GM19468 (cell line): ENCODE results near the gene MRPS25.
"Not testable (repeated sequence)": the region's sequence is repeated elsewhere in the genome, so short reads cannot be mapped to it uniquely, and the experiment has no call there.

Experiments
- ATAC-seq: cut with Tn5 transposase; IDR thresholded peaks from one replicate; pipeline ENCODE4 v1.9.1; 2021; ENCODE audit warnings: mild to moderate bottlenecking, moderate library complexity, moderate number of reproducible peaks; ENCODE audit not compliant: unreplicated experiment; ENCODE audit errors: extremely low read depth

MRPS25 gene

GRCh38 chr3:15049584-15049983 is 15.5 kb downstream of the MRPS25 start:
- ATAC-seq, result no peak

GRCh38 chr3:15045667-15046066 is 19.4 kb downstream of the MRPS25 start:
- ATAC-seq, result no peak

- ATAC-seq, result no peak
These were observed 20.8 kb downstream of the MRPS25 start for GRCh38 chr3:15044326-15044725.

GRCh38 chr3:15043408-15044171 is 21.5 kb downstream of the MRPS25 start:
- ATAC-seq, result no peak

- no peak for ATAC-seq
These were observed 22.2 kb downstream of the MRPS25 start for GRCh38 chr3:15042936-15043335.

GRCh38 chr3:15041950-15042349 is 23.2 kb downstream of the MRPS25 start:
- no peak for ATAC-seq

GRCh38 chr3:15040844-15041243 is 24.3 kb downstream of the MRPS25 start:
- ATAC-seq, result no peak

GRCh38 chr3:15038306-15038705 is 26.8 kb downstream of the MRPS25 start:
- ATAC-seq, result no peak

GRCh38 chr3:15033103-15033502 is 32.0 kb downstream of the MRPS25 start:
- no peak for ATAC-seq

GRCh38 chr3:15032650-15033049 is 32.5 kb downstream of the MRPS25 start:
- ATAC-seq, result no peak

GRCh38 chr3:15029625-15030024 is 35.5 kb downstream of the MRPS25 start:
- no peak for ATAC-seq

- ATAC-seq, result no peak
These were observed 41.4 kb downstream of the MRPS25 start for GRCh38 chr3:15023719-15024118.

GRCh38 chr3:15023249-15023648 is 41.9 kb downstream of the MRPS25 start:
- ATAC-seq, result no peak

- ATAC-seq, result no peak
These were observed 47.9 kb downstream of the MRPS25 start for GRCh38 chr3:15017191-15017590.

- ATAC-seq, result no peak
These were observed 49.7 kb downstream of the MRPS25 start for GRCh38 chr3:15015456-15015855.

GRCh38 chr3:15014606-15015328 is 50.3 kb downstream of the MRPS25 start:
- no peak for ATAC-seq

GRCh38 chr3:15011174-15011573 is 53.9 kb downstream of the MRPS25 start:
- ATAC-seq, result no peak

- no peak for ATAC-seq
These were observed 54.5 kb downstream of the MRPS25 start for GRCh38 chr3:15010664-15011063.

- no peak for ATAC-seq
These were observed 55.9 kb downstream of the MRPS25 start for GRCh38 chr3:15009167-15009566.

GRCh38 chr3:15007681-15008141 is 57.4 kb downstream of the MRPS25 start:
- no peak for ATAC-seq

- ATAC-seq, result not testable (repeated sequence)
These were observed 65.9 kb downstream of the MRPS25 start for GRCh38 chr3:14999182-14999581.
